Endothelial cell of umbilical vein (primary cell): Measurements from ENCODE around the gene PI4KA. TPM values are rescaled to one million over a fixed set of nuclear protein-coding genes. Genes with fewer than 3 reads are reported as not detected.

ENCODE experiments used
- BruUV-seq: library from RNA; stranded (reverse); fragments of 400-500 nt; replicated peaks from 2 replicates; lab custom pipeline; 2021; lab: Mats Ljungman, UMichigan
- CTCF ChIA-PET: fragments of 300-600, 350-600 bp; sonication (Branson Sonifier 250); formaldehyde crosslinking; loops from one replicate; lab custom pipeline; 2021; ENCODE audit warnings: antibody characterized with exemption, inconsistent platforms; lab: Charles Lee
- POLR2A ChIA-PET: fragments of 300-600, 350-600 bp; sonication (Branson Sonifier 250); formaldehyde crosslinking; loops from one replicate; lab custom pipeline; 2021; ENCODE audit warnings: antibody characterized with exemption, inconsistent platforms; lab: Charles Lee
- DNase-seq: peaks from one replicate; pipeline ENCODE4 v3.0.0-alpha.2; 2011; ENCODE audit warnings: low read depth, low spot score
- FAIRE-seq: peaks from 2 replicates; lab custom pipeline; 2011; peaks lifted over from hg19 to GRCh38; lab: Jason Lieb, UNC
- H2AFZ ChIP-seq: 2 replicates; pipeline ENCODE4 v1.6.0; 2012; ENCODE audit warnings: low read depth, low read length, control low read depth, inconsistent platforms
- H3K27ac ChIP-seq: 2 replicates; pipeline ENCODE4 v1.5.1; 2011; ENCODE audit warnings: low read depth, mild to moderate bottlenecking, control low read depth, low read length, moderate library complexity; ENCODE audit not compliant: insufficient read depth
- H3K27me3 ChIP-seq, 2 experiments: 2 replicates each; pipeline versions ENCODE4 v1.6.0 to v1.6.1; 2011; ENCODE audit warnings: low read length in 2 of 2, mixed read lengths in 1 of 2; ENCODE audit not compliant: control insufficient read depth in 2 of 2, insufficient read depth in 2 of 2
- H3K36me3 ChIP-seq, 2 experiments: 2 replicates in 1 of 2; 3 replicates in 1 of 2; pipeline ENCODE4 v1.5.1; 2011; ENCODE audit warnings: low read length in 2 of 2, mild to moderate bottlenecking in 1 of 2, moderate library complexity in 1 of 2; ENCODE audit not compliant: control insufficient read depth in 2 of 2, insufficient read depth in 2 of 2; ENCODE audit errors: extremely low read depth in 1 of 2
- H3K4me1 ChIP-seq: 3 replicates; pipeline ENCODE4 v1.5.1; 2011; ENCODE audit warnings: mild to moderate bottlenecking, low read length; ENCODE audit not compliant: control insufficient read depth, insufficient read depth; ENCODE audit errors: extremely low read depth
- H3K4me2 ChIP-seq: 2 replicates; pipeline ENCODE4 v1.6.1; 2011; ENCODE audit warnings: low read length, control low read depth, mixed read lengths; ENCODE audit not compliant: insufficient read depth
- H3K4me3 ChIP-seq, 3 experiments: fragments of 200-600 bp in 1 of 3; sonication (generic), shearing (Covaris generic) in 1 of 3; replicated peaks in 1 of 3; 2 replicates each; pipeline ENCODE4 v1.5.1; 2011 to 2016; ENCODE audit warnings: control low read depth in 3 of 3, low read length in 3 of 3, mild to moderate bottlenecking in 2 of 3, inconsistent platforms in 1 of 3, low read depth in 1 of 3, moderate library complexity in 1 of 3; ENCODE audit not compliant: insufficient read depth in 1 of 3
- H3K79me2 ChIP-seq: 2 replicates; pipeline ENCODE4 v1.6.0; 2012; ENCODE audit warnings: low read length, inconsistent platforms; ENCODE audit not compliant: control insufficient read depth, insufficient read depth
- H3K9ac ChIP-seq: replicated peaks from 2 replicates; pipeline ENCODE3; 2011; ENCODE audit warnings: low read length, control low read depth; ENCODE audit not compliant: insufficient read depth; ENCODE audit errors: extremely low read depth
- H3K9me1 ChIP-seq: replicated peaks from 3 replicates; pipeline ENCODE4 v1.6.0; 2011; ENCODE audit warnings: mild to moderate bottlenecking, low read length; ENCODE audit not compliant: control insufficient read depth, insufficient read depth; ENCODE audit errors: extremely low read depth
- H3K9me3 ChIP-seq: replicated peaks from 2 replicates; pipeline ENCODE4 v1.5.1; 2012; ENCODE audit warnings: low read length, inconsistent platforms; ENCODE audit not compliant: control insufficient read depth, insufficient read depth
- H4K20me1 ChIP-seq: replicated peaks from 2 replicates; pipeline ENCODE3; 2011; ENCODE audit warnings: mild to moderate bottlenecking, low read length; ENCODE audit not compliant: control insufficient read depth, insufficient read depth; ENCODE audit errors: extremely low read depth
- EZH2 ChIP-seq: IDR thresholded peaks from 2 replicates; pipeline ENCODE4 v1.6.1; 2012; ENCODE audit warnings: borderline replicate concordance, low read depth, mild to moderate bottlenecking, moderate library complexity, low read length, inconsistent platforms; ENCODE audit not compliant: severe bottlenecking
- FOS ChIP-seq: IDR thresholded peaks from 2 replicates; pipeline ENCODE4 v1.6.1; 2011; ENCODE audit warnings: mild to moderate bottlenecking, low read length, moderate library complexity, borderline replicate concordance; ENCODE audit not compliant: insufficient read depth
- GATA2 ChIP-seq: IDR thresholded peaks from 2 replicates; pipeline ENCODE4 v1.7.0; 2011; ENCODE audit warnings: low read depth, mild to moderate bottlenecking, moderate library complexity, mixed read lengths, low read length; ENCODE audit not compliant: insufficient read length, insufficient read depth
- MAX ChIP-seq: IDR thresholded peaks from 2 replicates; pipeline ENCODE4 v1.6.1; 2011; ENCODE audit not compliant: insufficient read depth, insufficient read length
- MYC ChIP-seq: IDR thresholded peaks from one replicate; pipeline ENCODE4 v1.6.1; 2011; ENCODE audit warnings: mild to moderate bottlenecking, low read depth, low read length
- POLR2A ChIP-seq: IDR thresholded peaks from 2 replicates; pipeline ENCODE4 v1.6.1; 2012; ENCODE audit warnings: low read depth, mild to moderate bottlenecking, control low read depth, low read length
- POLR2AphosphoS5 ChIP-seq: IDR thresholded peaks from 2 replicates; pipeline ENCODE4 v1.6.1; 2012; ENCODE audit warnings: low read depth, mild to moderate bottlenecking, control low read depth, low read length, moderate library complexity; ENCODE audit not compliant: insufficient read depth
- dilution Hi-C: fragments of 300-500 bp; cut with MboI; formaldehyde crosslinking; loops from one replicate; pipeline ENCODE4 v1.15.0; 2019; ENCODE audit warnings: low sequenced_read_pairs; ENCODE audit not compliant: extremely low pct_ligation_motif_present
- intact Hi-C: fragments of 100-400 bp; cut with micrococcal nuclease; formaldehyde crosslinking; loops from one replicate; pipeline ENCODE4 v1.10.0; 2022
- polyA plus RNA-seq, 4 experiments: library from polyadenylated mRNA; depleted of rRNA in 3 of 4; stranded (reverse) in 3 of 4; unstranded in 1 of 4; fragments of >200 nt; gene quantifications; 2 replicates each; pipeline versions ENCODE4 v1.2.1 to v1.2.3, GENCODE V29; 2011 to 2012; ENCODE audit warnings: missing spikeins in 1 of 4
- total RNA-seq: library from RNA; stranded (reverse); gene quantifications from 2 replicates; pipeline ENCODE4 v1.2.3, GENCODE V29; 2021

PI4KA gene
- total and polyA plus RNA-seq, 2 donors (not counting 3 experiments of a cell fraction or from before 2014, with no cell fraction given): 28.9 to 56.4 TPM

DNA sequence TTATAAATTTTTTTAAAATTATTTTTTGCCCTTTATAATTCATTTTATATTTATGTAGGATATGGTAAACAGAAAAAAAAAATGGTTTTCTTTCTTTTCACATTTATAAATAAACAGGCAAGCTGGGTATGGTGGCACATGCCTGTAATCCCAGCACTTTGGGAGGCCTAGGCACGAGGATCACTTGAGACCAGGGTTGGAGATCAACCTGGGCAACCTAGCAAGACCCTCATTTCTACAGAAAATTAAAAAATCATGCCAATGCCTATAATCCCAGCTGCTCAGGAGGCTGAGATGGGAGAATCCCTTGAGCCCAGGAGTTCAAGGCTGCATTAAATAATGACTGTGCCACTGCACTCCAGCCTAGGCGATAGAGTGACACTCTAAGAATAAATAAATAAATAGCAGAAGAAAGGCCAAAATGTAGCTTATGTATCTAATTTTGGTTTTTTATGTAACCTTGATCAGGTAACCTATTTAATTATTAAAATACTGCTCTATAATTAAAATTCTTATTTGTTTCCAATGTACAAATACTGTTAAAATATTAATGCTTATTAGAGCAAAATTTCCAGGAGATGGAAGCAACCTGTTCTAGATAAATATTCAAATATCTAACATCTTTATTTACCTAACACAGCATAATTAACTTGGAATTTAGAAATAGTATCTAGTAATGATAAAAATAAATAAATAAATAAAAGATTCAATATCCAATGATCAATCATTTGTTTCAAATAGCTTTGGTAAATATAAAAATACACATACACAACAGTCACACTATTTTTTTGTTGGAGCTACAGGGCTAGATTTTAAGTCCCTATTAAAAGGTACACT, 21.4 kb downstream of the PI4KA start:
- Histone ChIP-seq H3K36me3 (peaks cover 0 to 10% of the 10 kb centered on the region in 2 experiments), H2AFZ (no peak overlapping the region), H3K79me2 (peaks cover 26% of the 10 kb centered on the region), H3K27ac (no peak overlapping the region), H3K4me3 (no peak overlapping the region), H3K27me3 (no peaks in the 10 kb centered on the region), H3K9ac (no peak overlapping the region), H3K9me3 (no peaks in the 10 kb centered on the region), H3K4me1 (no peaks in the 10 kb centered on the region), H3K4me2 (no peak overlapping the region), H4K20me1 (no peaks in the 10 kb centered on the region), H3K9me1 (no peaks in the 10 kb centered on the region)
- DNase-seq (no peak), FAIRE-seq (no peak)
- no peak for TF ChIP-seq POLR2A
- no peak for TF ChIP-seq POLR2AphosphoS5
- no peak for TF ChIP-seq FOS
- no peak for TF ChIP-seq MAX
- TF ChIP-seq EZH2: no peak
- TF ChIP-seq MYC: no peak
- TF ChIP-seq GATA2: no peak
- POLR2A ChIA-PET: interaction anchor here (0.6 kb wide), 1 partner anchor 23 kb away, joined by 5 read pairs; no protein-coding TSS in a partner anchor
- dilution Hi-C loops (no loop called here), intact Hi-C loops (no loop called here)
- no TSS peak for BruUV-seq
- CTCF ChIA-PET: no interaction called here
